Measurements from ENCODE around the gene SETDB2.

GRCh38 chr13:49424011-49424560 lies 20.0 kb upstream of the SETDB2 start:
- TF ChIP-seq CTCF (CRISPR knock-in tag; IDR thresholded peaks at IDR 0.05) (no peak), RAD21 (CRISPR knock-in tag; IDR thresholded peaks at IDR 0.05) (no peak), POLR2A (IDR thresholded peaks at IDR 0.05; ENCODE audit: insufficient read depth in 1 of 2, low read depth in 2 of 2, low read length in 2 of 2) (no peak), FOXA3 (CRISPR knock-in tag; IDR thresholded peaks at IDR 0.05) (no peak), ATF7 (IDR thresholded peaks at IDR 0.05) (no peak), ATF7 (CRISPR knock-in tag; IDR thresholded peaks at IDR 0.05) (no peak), UBTF (CRISPR knock-in tag; IDR thresholded peaks at IDR 0.05) (no peak), ZBTB21 (CRISPR knock-in tag; IDR thresholded peaks at IDR 0.05) (no peak), TP53 (CRISPR knock-in tag; conservative IDR thresholded peaks at IDR 0.05) (no peak), TCF12 (IDR thresholded peaks at IDR 0.05) (no peak), TCF12 (CRISPR knock-in tag; IDR thresholded peaks at IDR 0.05) (no peak), JUN (CRISPR knock-in tag; IDR thresholded peaks at IDR 0.05) (no peak), NPAS2 (CRISPR knock-in tag; IDR thresholded peaks at IDR 0.05; ENCODE audit: borderline replicate concordance) (no peak), HES4 (CRISPR knock-in tag; IDR thresholded peaks at IDR 0.05; ENCODE audit: borderline replicate concordance) (no peak), TEAD2 (CRISPR knock-in tag; IDR thresholded peaks at IDR 0.05) (no peak), ELF3 (CRISPR knock-in tag; IDR thresholded peaks at IDR 0.05) (no peak)
